ENCODE measurements around the gene COL4A2. TPM values are rescaled to one million over a fixed set of nuclear protein-coding genes. Genes with fewer than 3 reads are reported as not detected.

COL4A2 gene
- total RNA-seq, 1 donor from 2014 or later, result not detected

- POLR2A ChIA-PET, result no interaction called here
- H3K4me1 Mint-ChIP-seq, result no peaks in the 10 kb centered on the region
- H3K27me3 Mint-ChIP-seq, result peaks cover 31% of the 10 kb centered on the region
- intact Hi-C loops (cut with micrococcal nuclease), result no loop called here
- H3K9me3 Mint-ChIP-seq, result no peaks in the 10 kb centered on the region
- DNase-seq, result no peak
- no peak overlapping the region for H3K27ac Mint-ChIP-seq
- no peaks in the 10 kb centered on the region for H3K36me3 Mint-ChIP-seq (ENCODE audit: low read depth)
- CTCF ChIA-PET, result no interaction called here
- TF ChIP-seq CTCF (IDR thresholded peaks at IDR 0.05), result no peak
- ATAC-seq (ENCODE audit: low read depth), result no peak
- no peak overlapping the region for H3K4me3 Mint-ChIP-seq
Measured at GRCh38 chr13:110314516-110315245, 7.6 kb downstream of the COL4A2 start.

- no peak for TF ChIP-seq CTCF (IDR thresholded peaks at IDR 0.05)
- intact Hi-C loops (cut with micrococcal nuclease), result no loop called here
- Mint-ChIP-seq H3K27ac (no peak overlapping the region), H3K36me3 (ENCODE audit: low read depth) (no peaks in the 10 kb centered on the region), H3K27me3 (peaks cover 25% of the 10 kb centered on the region), H3K9me3 (no peaks in the 10 kb centered on the region), H3K4me3 (no peak overlapping the region), H3K4me1 (no peaks in the 10 kb centered on the region)
- DNase-seq, result no peak
- ChIA-PET POLR2A (no interaction called here), CTCF (no interaction called here)
- ATAC-seq (ENCODE audit: low read depth), result no peak
Measured at GRCh38 chr13:110316196-110316595, 9.1 kb downstream of the COL4A2 start.

DNA sequence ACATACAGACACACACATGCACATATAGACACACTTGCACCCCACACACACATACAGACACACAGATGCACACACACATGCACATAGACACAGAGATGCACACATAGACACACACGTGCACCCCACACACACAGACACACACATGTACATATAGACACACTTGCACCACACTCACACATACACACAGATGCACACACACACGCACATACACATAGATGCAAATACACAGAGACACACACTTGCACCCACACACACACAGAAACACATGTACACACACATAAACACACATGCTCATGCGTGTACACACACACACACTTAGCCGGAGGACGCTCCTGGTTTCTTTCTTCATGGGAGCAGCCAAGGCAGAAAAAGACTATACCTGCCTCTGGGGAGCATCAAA is 10.0 kb downstream of the COL4A2 start:
- Mint-ChIP-seq H3K9me3 (no peaks in the 10 kb centered on the region), H3K4me3 (no peak overlapping the region), H3K27me3 (peaks cover 21% of the 10 kb centered on the region), H3K4me1 (no peaks in the 10 kb centered on the region), H3K36me3 (ENCODE audit: low read depth) (no peaks in the 10 kb centered on the region), H3K27ac (no peak overlapping the region)
- no peak for DNase-seq
- ATAC-seq (ENCODE audit: low read depth), result no peak
- TF ChIP-seq CTCF (IDR thresholded peaks at IDR 0.05), result no peak
- ChIA-PET POLR2A (no interaction called here), CTCF (no interaction called here)
- intact Hi-C loops (cut with micrococcal nuclease), result no loop called here

- Mint-ChIP-seq H3K36me3 (ENCODE audit: low read depth) (no peaks in the 10 kb centered on the region), H3K4me1 (no peaks in the 10 kb centered on the region), H3K27ac (no peak overlapping the region), H3K9me3 (no peaks in the 10 kb centered on the region), H3K27me3 (peaks cover 18% of the 10 kb centered on the region), H3K4me3 (no peak overlapping the region)
- no peak for TF ChIP-seq CTCF (IDR thresholded peaks at IDR 0.05)
- ChIA-PET POLR2A (no interaction called here), CTCF (no interaction called here)
- intact Hi-C loops (cut with micrococcal nuclease), result no loop called here
- no peak for ATAC-seq (ENCODE audit: low read depth)
- DNase-seq, result no peak
Measured at GRCh38 chr13:110317496-110318195, 10.6 kb downstream of the COL4A2 start.

- no peaks in the 10 kb centered on the region for H3K9me3 Mint-ChIP-seq
- DNase-seq, result no peak
- H3K27me3 Mint-ChIP-seq, result peaks cover 11% of the 10 kb centered on the region
- intact Hi-C loops (cut with micrococcal nuclease), result no loop called here
- CTCF ChIA-PET, result no interaction called here
- H3K4me3 Mint-ChIP-seq, result no peak overlapping the region
- TF ChIP-seq CTCF (IDR thresholded peaks at IDR 0.05), result no peak
- POLR2A ChIA-PET, result no interaction called here
- no peaks in the 10 kb centered on the region for H3K4me1 Mint-ChIP-seq
- no peak for ATAC-seq (ENCODE audit: low read depth)
- no peaks in the 10 kb centered on the region for H3K36me3 Mint-ChIP-seq (ENCODE audit: low read depth)
- no peak overlapping the region for H3K27ac Mint-ChIP-seq
Measured at GRCh38 chr13:110318920-110319319, 11.8 kb downstream of the COL4A2 start.
